NB4 (cell line): ENCODE data around the gene POU3F4.

ENCODE experiments used
- POLR2A ChIP-seq: IDR thresholded peaks from 2 replicates; pipeline ENCODE4 v1.6.1; 2011; ENCODE audit warnings: mild to moderate bottlenecking; ENCODE audit not compliant: insufficient read length; ENCODE audit errors: extremely low read depth
- TF ChIP-seq, protein P1 (sequence below): IDR thresholded peaks from one replicate; pipeline ENCODE4 v1.5.1; 2012; ENCODE audit warnings: low read depth, low read length

DNA sequence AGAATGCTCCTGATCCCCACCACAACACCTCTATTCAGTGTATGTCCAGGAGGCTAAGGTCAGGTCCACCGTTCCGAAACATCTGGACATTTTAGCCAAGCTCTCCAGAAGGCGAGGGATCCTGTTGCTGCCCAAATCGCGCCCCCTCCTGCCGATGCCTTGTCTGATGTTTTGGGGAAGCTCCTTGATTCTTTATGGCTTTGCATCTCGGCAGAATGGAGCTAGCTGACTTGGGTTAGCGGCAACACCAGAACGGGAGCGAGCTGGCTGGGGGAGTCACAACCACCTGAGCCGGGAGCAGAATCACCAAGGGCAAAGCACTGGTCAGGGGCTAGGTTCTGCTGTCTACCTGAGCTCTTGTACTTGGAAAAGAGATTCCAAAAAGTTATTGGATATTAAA is 6.6 kb upstream of the POU3F4 start:
- TF ChIP-seq, protein P1, sequence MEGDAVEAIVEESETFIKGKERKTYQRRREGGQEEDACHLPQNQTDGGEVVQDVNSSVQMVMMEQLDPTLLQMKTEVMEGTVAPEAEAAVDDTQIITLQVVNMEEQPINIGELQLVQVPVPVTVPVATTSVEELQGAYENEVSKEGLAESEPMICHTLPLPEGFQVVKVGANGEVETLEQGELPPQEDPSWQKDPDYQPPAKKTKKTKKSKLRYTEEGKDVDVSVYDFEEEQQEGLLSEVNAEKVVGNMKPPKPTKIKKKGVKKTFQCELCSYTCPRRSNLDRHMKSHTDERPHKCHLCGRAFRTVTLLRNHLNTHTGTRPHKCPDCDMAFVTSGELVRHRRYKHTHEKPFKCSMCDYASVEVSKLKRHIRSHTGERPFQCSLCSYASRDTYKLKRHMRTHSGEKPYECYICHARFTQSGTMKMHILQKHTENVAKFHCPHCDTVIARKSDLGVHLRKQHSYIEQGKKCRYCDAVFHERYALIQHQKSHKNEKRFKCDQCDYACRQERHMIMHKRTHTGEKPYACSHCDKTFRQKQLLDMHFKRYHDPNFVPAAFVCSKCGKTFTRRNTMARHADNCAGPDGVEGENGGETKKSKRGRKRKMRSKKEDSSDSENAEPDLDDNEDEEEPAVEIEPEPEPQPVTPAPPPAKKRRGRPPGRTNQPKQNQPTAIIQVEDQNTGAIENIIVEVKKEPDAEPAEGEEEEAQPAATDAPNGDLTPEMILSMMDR: no peak
- no peak for TF ChIP-seq POLR2A
